Fibroblast of mammary gland (primary cell): ENCODE measurements around the gene CALM1.

Experiments used
- DNase-seq: peaks from one replicate; pipeline ENCODE4 v3.0.0-alpha.2; 2010; ENCODE audit warnings: low read depth
- H3K4me3 ChIP-seq: 2 replicates; pipeline ENCODE4 v1.5.1; 2011; ENCODE audit warnings: low read depth, mild to moderate bottlenecking, low read length, moderate library complexity; ENCODE audit not compliant: control insufficient read depth
- TF ChIP-seq, protein P1 (sequence below): conservative IDR thresholded peaks from 2 replicates; pipeline ENCODE4 v1.5.1; 2011; ENCODE audit warnings: low read depth, low read length, inconsistent platforms; ENCODE audit not compliant: control insufficient read depth, insufficient read depth

Gene CALM1

DNA sequence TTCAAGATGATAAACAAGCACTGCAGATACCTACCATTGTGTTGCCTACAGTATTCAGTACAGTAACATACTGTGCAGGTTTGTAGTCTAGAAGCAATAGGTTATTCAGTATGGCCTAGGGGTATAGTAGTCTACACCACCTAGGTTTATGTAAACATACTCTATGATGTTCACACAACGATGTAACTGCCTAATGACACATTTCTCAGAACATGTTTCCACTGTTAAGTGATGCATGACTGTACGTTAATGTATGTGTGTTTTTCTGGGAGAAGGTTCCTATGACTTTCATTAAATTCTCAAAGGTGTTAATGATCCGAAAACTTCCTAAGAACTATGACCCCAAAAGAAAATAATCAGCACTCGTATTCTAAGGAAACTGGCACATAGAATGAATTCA is 20.9 kb upstream of the CALM1 start:
- DNase-seq: no peak
- H3K4me3 ChIP-seq: no peak overlapping the region
- TF ChIP-seq, protein P1, sequence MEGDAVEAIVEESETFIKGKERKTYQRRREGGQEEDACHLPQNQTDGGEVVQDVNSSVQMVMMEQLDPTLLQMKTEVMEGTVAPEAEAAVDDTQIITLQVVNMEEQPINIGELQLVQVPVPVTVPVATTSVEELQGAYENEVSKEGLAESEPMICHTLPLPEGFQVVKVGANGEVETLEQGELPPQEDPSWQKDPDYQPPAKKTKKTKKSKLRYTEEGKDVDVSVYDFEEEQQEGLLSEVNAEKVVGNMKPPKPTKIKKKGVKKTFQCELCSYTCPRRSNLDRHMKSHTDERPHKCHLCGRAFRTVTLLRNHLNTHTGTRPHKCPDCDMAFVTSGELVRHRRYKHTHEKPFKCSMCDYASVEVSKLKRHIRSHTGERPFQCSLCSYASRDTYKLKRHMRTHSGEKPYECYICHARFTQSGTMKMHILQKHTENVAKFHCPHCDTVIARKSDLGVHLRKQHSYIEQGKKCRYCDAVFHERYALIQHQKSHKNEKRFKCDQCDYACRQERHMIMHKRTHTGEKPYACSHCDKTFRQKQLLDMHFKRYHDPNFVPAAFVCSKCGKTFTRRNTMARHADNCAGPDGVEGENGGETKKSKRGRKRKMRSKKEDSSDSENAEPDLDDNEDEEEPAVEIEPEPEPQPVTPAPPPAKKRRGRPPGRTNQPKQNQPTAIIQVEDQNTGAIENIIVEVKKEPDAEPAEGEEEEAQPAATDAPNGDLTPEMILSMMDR: no peak

DNA sequence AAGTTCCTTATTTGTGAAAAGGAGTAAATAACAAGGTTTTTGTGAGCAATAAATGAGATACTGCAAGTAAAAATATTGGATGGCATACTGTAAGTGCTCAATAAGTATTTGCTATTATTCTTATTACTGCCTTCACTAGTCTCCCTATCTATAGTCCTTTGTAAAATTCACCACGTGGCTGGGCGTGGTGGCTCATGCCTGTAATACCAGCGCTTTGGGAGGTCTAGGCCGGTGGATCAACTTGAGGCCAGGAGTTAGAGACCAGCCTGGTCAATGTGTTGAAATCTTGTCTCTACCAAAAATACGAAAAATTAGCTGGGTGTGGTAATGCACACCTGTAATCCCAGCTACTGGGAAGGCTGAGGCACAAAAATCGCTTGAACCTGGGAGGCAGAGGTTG is 18.6 kb upstream of the CALM1 start:
- TF ChIP-seq, protein P1: no peak
- no peak overlapping the region for H3K4me3 ChIP-seq
- DNase-seq: no peak

DNA sequence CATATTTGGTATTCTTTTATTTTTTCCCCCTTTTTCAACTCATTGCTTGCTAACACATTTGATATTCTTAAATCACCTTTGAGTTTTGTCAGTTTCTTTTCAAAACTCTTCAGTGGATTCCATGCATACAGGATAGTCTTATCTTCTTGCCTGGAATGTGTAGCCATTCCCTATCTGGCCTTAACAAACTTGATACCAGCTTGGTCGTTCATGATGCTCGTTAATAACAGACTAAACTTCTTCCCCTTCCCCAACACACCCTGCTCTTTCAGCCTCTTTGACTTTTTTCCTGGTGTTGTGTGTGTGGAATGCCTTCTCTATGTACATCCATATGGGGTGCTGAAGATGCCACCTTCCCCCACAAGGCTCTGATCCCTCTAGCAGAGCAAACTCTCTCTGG is 17.7 kb upstream of the CALM1 start:
- H3K4me3 ChIP-seq: no peak overlapping the region
- TF ChIP-seq, protein P1: no peak
- DNase-seq: no peak

DNA sequence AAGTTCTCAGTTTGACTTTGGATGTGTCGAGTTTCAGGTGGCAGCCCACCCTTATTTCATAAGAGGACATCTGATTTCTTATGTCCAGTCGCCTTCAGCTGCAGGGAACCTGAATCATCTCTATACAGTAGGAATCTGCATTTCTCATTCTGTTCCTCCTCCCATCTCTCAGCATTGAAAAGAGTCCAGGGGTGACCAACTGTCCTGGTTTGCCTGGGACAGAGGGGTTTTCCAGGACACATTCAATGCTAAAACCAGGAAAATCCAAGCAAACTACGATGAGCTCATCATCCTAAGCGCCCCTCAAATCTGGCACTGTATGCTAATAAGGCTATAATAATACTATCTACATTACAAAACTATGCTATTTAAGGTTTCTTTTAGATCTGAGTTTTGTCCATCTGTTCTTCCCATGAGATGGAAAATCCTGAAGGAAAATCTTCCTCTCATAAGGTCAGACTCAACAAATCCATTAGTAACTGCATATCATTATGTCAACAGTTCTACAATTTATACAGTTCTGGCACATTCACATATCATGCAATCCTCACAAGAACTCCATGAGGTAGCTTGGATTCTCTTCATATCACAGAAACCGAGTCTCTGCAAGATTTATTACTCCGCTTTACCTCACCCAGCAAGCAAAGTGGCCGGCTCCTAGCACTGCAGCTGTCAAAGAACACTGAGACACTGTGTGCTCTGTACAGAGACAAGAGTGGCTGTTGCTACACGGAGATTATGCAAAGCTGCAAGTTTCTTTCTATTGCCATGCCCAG is 15.6 kb upstream of the CALM1 start:
- H3K4me3 ChIP-seq: no peak overlapping the region

DNA sequence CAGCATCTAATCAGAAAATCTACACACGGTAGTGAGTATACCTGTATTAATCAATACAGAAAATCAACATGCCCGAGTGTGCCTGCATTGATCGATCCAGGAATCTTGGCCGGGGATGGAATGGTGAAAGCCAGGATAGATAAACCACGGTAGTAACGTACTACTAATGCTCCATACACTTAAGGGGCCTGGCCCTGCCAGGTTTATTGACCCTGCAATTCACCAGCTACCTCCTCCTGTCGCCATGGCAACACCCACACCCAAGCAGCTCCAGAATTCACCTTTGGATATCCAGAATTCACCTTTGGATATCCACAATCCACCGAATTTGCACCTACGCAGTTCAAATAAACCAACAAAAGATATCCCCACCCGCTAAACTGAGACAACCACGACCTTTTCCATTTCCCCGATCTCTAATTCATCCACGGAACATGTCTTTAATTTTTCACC is 14.8 kb upstream of the CALM1 start:
- TF ChIP-seq, protein P1: no peak
- DNase-seq: peak; percentile 12
- peak overlapping the region; percentile 65 for H3K4me3 ChIP-seq

More for the DNA sequence above, 15.6 kb upstream of the CALM1 start:
- DNase-seq: peak; percentile 45
- TF ChIP-seq, protein P1: no peak

DNA sequence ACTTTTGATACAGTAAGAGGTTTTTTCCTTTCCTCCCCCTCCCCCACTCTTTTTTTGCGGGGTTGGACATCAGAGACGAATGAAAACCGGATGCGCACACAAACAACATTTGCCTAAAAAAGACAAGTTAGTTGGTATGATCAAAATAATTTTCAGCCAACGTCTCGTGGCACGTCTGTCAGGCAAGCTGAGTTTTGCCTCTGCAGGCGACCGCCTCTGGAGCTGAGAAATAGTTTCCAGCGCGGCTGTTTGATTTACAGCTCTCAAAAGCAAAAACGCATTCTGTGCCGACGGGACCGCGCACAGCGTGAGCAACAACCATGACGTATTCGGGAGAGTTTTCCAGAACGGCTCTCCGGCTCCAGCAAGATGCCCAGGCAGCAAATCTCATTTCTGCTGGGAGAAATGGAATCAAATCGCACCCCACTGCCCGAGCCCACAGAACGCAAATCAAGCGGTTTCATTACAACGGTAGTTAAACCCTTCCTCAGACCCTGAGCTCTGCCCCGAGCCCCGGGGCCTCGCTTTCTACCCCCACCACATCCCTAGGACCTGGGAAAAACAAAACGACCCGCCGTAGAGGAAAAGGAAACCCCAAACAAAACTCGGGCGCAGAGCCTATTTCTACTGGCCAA is 14.2 kb upstream of the CALM1 start:
- DNase-seq: peak; percentile 86
- TF ChIP-seq, protein P1: no peak
- peak overlapping the region; percentile 65 for H3K4me3 ChIP-seq
